Heart left ventricle (tissue), 13 donors: ENCODE data around the gene MYLK4.

Experiments used
- POLR2A ChIP-seq, 2 donors: fragments of 450-650 bp; IDR thresholded peaks; one replicate each; pipeline ENCODE4 v1.6.1; 2017; ENCODE audit warnings: antibody characterized with exemption in 2 of 2, mild to moderate bottlenecking in 2 of 2, moderate library complexity in 2 of 2
- TF ChIP-seq, protein P1 (sequence below), 12 donors: fragments of 200-600 bp; sonication (generic) in 4 of 12; IDR thresholded peaks; one replicate each; pipeline versions ENCODE4 v1.5.0 to v1.8.0; 2018 to 2022; ENCODE audit warnings: antibody characterized with exemption in 12 of 12, mild to moderate bottlenecking in 5 of 12
- donor health status: ischemic (EF 13 %, LVEDD 7.1; RV severe dilation, severe dysfunction).
- donor health status: DM: no; HTN: yes; CAD: no.
- donor health status: DM: no; HTN: no; CAD: no.
- donor health status: ischemic (EF 25% LVEDD 6.9; RV normal size, moderate dysfunction).
- donor health status: ischemic (EF 25% LVEDD 5.7; RV mildly dilated, moderate dysfunction).
- donor health status: ischemic (EF 35%, LVEDD 5.7; RV mildly dilated, moderate dysfunction).
- donor health status: nonischemic (EF 11% LVEDD 7.7; RV severe dilation, severe dysfunction).
- donor health status: DM: yes; HTN: yes; CAD: no.
- donor health status: PGD.
- donor health status: ischemic (EF 29% LVEDD 5.4; RV normal size, mild dysfunction).
- donor health status: nonischemic (EF 23%, LVEDD 6.1; RV moderate dilation, normal function).

DNA sequence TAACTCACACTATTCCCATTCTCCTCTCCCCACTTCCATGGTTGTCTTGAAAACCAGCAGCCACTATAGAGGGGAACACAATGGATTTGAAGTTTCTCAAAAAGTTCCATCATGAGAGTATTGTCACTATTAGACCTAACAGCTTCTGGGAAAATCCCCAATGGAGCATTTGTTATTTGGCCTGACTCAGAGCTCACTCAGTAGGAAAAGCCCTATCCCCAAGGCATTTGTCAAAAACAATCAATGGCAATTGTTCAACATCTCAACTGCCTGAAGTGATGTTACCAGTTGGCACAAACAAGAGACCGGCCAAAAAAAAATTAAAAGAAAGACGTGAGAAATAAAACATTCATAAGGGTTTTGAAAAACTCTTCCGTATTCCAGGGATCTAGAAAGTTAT is 98.8 kb downstream of the MYLK4 start:
- TF ChIP-seq, protein P1, sequence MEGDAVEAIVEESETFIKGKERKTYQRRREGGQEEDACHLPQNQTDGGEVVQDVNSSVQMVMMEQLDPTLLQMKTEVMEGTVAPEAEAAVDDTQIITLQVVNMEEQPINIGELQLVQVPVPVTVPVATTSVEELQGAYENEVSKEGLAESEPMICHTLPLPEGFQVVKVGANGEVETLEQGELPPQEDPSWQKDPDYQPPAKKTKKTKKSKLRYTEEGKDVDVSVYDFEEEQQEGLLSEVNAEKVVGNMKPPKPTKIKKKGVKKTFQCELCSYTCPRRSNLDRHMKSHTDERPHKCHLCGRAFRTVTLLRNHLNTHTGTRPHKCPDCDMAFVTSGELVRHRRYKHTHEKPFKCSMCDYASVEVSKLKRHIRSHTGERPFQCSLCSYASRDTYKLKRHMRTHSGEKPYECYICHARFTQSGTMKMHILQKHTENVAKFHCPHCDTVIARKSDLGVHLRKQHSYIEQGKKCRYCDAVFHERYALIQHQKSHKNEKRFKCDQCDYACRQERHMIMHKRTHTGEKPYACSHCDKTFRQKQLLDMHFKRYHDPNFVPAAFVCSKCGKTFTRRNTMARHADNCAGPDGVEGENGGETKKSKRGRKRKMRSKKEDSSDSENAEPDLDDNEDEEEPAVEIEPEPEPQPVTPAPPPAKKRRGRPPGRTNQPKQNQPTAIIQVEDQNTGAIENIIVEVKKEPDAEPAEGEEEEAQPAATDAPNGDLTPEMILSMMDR (IDR thresholded peaks at IDR 0.05), result no peak
- no peak for TF ChIP-seq POLR2A (IDR thresholded peaks at IDR 0.05)
